LNCAP (cell line): ENCODE measurements around the gene TDRD7.

Experiments
- TF ChIP-seq, protein P1 (sequence below): fragments of 450-650 bp; IDR thresholded peaks from 2 replicates; pipeline ENCODE4 v1.5.1; 2017; ENCODE audit warnings: mild to moderate bottlenecking

Gene TDRD7

DNA sequence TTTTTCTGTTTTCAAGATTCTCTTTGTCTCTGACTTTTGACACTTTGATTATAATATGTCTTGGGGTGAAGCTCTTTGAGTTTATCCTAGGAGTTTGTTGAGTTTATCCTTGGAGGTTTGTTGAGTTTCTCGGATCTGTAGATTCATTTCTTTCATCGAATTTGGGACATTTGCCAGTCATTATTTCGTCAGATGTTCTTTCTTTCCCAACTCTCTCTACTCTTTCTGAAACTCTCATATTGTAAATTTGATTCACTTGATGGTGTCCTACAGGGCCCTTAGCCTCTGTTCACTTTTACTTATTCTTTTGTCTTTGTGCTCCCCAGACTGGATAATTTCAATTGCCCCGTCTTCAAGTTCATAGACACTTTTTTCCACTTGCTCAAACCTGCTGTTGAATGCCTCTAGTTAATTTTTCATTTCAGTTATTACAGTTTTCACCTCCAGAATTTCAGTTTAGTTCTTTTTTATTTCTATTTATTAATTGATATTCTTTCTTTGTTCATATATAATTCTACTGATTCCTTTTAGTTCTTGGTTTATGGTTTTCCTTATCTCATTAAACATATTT, 8.1 kb upstream of the TDRD7 start:
- TF ChIP-seq, protein P1, sequence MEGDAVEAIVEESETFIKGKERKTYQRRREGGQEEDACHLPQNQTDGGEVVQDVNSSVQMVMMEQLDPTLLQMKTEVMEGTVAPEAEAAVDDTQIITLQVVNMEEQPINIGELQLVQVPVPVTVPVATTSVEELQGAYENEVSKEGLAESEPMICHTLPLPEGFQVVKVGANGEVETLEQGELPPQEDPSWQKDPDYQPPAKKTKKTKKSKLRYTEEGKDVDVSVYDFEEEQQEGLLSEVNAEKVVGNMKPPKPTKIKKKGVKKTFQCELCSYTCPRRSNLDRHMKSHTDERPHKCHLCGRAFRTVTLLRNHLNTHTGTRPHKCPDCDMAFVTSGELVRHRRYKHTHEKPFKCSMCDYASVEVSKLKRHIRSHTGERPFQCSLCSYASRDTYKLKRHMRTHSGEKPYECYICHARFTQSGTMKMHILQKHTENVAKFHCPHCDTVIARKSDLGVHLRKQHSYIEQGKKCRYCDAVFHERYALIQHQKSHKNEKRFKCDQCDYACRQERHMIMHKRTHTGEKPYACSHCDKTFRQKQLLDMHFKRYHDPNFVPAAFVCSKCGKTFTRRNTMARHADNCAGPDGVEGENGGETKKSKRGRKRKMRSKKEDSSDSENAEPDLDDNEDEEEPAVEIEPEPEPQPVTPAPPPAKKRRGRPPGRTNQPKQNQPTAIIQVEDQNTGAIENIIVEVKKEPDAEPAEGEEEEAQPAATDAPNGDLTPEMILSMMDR: no peak

DNA sequence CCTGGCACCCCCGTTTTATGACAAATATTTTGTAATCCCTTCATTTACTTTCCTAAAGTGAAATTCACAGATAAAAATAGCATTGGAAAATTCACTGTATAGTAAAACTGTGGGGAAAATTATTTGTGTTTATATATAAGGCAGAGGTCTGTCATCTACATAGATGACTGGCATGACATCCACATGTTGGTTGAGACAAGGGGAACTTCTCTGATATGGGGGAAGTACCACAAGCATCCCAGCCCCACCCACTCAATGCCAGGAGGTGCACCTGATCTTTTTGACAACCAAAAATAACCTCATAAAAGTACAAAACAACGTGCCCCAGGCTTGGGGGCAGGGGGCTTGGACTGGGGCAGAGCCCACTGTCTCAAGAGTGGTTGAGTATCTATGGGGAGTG, 6.3 kb upstream of the TDRD7 start:
- TF ChIP-seq, protein P1: no peak

DNA sequence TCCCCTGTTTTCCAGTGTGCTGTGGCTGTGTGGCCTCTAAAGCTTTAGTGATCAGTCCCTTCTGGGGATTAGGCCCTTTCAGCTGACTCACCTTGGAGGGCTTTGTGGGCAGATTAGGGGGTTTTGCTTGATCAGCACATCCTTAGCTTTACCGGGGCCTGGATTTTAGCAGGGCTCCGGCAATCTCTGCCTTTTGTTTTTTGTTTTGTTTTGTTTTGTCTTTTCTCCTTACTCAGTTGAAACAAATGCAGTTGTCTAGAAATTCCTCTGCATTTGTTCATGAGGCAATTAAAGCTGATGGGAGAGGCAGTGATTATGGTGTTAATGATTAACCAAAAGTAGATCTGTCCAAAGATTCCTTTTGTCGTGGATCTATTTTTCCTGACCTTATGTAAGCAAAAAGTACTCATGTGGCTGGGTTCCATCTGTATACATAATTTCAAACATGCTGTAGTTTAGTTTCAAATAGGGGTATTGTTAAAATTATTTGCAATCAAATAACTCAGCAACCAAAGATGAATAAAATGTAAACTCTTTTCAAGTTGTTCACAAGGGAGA, 5.2 kb upstream of the TDRD7 start:
- TF ChIP-seq, protein P1: no peak

DNA sequence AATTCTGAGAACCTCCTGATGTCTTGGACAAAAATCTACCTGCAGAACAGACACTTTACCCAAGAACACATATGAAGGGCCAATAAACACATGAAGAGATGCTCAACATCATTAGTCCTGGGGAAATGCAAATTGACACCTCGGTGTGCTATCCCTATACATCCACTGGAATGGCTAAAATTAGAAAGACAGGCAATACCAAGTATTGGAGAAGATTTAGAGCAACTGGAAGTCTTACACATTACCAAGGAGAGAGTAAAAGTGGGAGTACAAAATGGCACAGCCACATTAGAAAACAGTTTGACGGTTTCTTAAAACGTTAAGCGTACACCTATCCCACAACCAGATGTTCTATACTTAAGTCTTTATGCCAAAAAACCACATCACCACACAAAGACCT, 3.3 kb upstream of the TDRD7 start:
- TF ChIP-seq, protein P1: no peak

DNA sequence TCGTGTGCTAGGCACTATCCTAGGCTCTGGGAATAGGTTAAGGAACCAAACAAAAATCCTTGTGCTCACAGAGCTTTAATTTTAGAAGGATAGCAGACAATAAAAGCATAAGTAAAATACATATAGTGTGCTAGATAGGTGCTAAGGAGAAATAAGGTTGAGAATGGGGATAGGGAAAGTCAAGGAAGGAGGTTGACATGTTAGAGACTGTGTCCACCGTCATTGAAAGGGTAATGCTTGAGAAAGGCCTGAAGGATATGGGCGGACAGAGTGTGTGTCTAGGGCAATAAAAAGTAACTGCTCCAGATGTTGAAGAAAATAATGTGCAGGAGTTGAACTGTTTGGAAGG, 482 bp upstream of the TDRD7 start:
- TF ChIP-seq, protein P1: no peak

DNA sequence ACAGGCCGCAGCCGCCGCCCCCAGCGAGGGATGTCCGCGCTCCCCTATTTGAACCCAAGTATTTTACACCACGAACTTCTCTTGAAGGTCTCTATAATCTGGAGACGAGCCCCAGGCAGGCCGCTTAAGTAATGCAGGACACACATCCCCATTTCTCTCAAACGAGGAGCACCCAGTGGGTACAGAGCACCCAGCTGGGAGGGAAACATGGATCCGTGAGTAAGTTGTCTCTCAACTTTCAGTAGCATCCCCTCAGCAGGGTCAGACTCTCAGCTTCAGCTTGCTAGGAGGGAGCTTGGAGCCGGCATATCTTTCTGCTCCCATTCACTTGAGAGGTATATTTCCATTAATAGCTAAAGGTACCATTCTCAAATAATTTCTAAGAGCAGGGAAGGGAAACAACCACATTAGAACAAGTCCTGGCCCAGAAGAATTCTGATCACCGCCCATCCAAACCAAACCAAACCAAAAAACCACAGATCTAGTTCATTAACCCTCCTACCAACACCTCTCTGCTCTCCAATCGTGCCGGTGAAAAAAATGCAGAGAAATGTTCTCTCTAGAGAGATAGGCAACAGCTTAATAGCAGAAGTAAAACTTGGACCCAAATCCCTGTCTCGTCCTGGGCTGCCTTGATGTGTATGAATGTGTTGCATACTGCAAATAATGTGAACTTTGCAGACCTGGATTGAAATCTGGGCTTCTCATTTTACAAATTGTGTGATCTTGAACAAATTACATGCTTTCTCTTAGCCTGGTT, 910 bp downstream of the TDRD7 start:
- TF ChIP-seq, protein P1: no peak

DNA sequence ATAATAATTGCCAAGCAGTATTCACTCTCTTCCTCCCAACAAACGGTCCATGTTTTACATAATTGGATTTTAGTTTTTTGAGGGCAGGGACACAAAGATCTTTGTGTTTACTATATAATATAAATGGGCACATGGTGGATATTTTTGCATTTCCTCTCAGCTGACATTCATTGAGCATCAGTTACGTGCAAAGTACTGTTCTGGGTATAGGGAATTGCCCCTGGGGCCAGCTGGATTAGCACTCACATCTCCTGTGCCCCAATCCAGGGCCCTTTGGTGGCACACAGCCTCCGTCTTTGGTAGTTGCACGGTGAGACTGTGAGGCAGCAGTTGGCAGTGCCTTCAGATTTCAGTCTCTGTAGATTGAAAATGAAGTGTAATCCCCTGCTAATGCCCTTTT, 1.6 kb downstream of the TDRD7 start:
- TF ChIP-seq, protein P1: no peak
